ENCODE results near the gene ZNF423.

Gene ZNF423

DNA sequence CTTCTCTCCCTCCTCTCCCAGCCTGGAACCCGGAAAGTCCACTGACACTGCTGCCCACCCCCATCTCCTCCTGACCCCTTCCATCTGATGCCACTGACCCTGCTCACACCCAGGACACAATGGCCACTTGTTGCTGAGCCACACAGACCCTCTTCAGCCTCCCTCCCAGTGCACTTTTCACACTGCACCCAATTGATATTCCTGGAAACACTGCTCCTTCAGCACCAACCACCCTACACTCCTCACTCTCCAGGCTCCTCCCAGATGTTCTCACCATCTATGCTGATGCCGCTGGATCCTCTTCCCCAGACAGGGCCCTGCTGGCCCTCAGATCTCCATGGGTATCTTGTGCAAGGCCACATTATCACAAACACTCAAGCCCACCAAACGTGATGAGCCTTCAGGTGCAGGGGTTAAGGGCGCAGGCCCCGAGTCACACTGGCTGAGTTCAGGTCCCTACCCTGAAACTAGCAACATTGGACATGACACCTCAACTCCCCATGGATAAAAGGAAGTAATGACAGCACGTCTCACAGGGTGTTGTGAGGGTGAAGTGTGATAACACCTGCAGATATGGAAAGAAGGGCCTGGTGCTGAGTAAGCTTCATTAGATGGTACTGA, 238.1 kb downstream of the ZNF423 start:
- FAIRE-seq, result no peak

DNA sequence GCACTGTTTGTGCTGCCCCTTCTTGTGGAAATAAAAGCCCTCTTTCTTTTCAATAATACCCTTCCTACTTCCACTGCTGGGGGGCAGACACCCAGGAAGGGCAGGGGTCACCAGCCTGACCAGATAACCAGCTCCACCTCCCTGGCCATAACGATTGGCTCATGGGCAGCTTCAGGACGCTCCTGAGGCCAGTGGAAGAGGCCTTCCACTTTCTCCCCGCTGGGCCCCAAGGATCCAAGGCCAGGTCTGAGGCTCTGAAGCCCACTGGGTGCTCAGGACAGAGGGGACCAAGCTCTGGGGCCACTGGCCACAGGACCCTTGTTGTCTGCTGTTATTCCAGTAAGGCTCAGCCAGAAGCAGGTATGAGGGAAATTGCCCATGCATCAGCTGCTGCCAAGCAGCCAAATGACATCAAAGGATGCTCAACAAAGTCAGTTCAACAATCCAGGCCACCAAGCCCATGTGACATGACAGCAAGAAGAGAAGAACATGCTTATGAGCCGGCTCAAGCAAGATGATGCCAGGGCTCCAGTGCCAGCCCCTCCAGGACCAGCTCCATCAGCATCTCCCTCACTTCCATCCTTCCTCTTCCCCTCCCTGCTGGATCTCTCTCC, 238.8 kb downstream of the ZNF423 start:
- no peak for FAIRE-seq

DNA sequence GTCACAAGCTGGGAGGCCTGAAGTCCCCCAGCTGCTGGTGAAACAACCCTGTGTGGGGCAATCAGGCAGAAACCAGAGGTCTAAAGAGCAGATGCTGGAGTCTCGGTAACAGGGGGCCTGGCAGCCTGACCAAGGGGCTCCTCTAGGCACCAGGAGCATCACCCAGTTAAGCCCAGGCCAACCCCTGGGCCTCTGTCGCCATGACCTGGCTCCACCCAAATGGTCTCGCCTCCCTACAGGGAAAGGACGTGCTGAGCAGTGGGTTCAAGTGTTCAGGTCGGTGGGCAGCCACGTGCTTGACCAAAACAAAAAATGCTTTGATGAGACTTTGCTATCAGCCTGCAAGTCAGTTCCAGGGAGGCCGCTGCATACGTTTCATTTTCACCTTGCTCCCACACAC, 240.3 kb downstream of the ZNF423 start:
- FAIRE-seq, result no peak

- no peak for FAIRE-seq
Observed at GRCh38 chr16:49610983-49611382, 244.9 kb downstream of the ZNF423 start.

DNA sequence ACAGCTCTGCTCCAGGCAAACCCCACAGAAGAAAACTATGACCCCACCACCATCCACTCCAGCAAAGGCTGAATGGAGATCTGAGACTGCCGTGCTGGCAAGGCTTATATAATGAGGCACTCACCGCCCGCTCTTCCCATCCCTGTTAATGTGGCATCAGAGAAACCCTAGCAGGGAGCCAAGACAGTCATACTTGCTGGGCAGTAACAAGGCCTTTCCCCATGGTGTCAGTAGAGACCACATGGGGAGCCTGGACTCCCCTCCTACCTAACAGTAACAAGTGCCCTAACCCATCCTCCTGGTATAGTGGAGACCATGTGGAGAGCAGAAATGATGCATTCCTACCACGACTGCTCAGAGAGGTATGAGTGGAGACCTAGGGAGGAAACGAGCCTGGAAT, 247.1 kb downstream of the ZNF423 start:
- FAIRE-seq, result no peak

DNA sequence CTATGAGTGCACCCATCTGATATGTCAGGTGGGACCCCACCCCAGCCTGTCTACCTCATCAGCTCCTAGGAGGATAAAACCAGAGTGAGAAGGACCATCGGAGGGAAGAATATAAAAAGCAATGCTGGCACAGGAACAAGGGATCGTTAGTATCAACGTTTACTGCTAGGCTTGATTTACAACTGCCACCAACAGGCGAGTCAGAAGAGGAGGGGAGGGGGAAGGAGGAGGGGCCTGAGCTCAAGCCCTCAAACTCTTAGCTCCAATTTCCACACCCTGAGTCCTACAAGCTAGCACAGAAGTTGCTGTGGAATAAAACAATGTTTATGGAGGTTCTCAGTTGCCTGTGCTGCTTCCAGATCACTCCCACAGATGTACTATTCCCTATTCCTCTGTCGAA, 247.8 kb downstream of the ZNF423 start:
- no peak for FAIRE-seq

DNA sequence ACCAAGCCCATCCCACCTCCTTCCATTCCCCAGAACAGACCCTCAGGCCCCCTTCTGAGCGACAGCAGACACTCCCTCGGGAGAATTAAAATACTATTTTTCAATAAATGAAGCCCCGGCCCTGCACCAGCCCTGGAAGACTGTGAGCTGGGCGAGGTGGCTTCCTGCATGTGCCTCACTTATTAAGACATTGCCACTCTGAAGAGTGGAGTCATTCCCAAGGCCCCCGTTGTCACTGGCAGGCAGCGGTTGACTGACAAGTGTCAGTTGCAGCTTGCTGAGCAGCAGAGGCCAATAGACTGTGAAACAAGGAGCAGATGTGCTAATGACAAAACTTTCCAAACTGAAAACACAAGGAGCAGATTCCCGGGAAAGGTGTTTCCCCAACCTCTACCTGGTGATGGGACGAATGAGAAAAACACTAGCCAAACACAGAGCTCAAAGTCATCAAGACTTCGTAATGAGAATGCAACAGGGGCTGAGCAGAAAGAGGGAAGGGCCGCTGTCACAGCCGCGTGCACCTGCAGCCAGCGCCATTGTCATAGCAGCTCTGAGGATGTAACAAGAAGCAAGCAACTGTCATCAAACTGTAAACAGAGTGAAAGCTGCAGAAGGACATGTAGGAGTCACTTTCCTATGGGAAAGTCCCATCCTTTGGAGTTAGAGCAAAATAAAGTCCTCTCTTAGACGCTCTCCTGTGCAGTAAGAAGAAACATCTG, 250.2 kb downstream of the ZNF423 start:
- no peak for FAIRE-seq

- FAIRE-seq, result no peak
Observed at GRCh38 chr16:49604602-49605001, 251.3 kb downstream of the ZNF423 start.

DNA sequence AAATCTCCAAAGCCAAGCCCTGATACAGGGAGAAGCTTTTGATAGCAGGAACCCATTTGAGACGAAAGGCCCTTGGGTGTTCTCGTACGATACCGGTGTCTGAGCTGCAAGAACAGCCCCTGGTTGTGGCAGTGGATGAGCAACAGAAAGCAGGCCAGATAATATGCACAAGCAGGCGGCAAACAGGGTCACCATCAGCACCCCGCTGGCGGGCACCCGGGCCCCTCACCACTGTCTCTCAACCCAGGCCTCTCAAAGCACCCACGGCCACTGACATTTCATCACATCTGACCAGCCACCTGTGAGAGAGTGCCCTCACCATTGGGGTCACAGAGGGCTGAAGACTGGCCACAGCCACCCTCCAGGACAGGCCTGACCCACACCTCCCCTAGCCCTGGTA, 252.0 kb downstream of the ZNF423 start:
- no peak for FAIRE-seq

DNA sequence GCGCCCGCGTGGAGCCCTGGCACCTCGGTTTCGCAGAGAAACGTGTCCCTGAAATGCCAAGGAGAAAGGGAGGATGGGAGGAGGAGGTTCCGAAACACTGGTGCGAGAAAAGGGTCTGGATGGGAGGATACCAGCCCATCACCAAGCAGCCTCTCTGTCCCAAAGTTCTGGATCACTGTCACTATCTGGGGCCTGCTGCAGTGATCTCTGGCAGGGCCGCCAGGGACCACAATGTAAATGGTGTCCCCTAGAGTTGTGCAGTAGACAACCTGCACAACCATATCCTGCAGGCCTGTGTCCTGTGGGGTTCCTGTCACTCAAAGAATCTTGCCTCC, 253.0 kb downstream of the ZNF423 start:
- FAIRE-seq, result no peak

DNA sequence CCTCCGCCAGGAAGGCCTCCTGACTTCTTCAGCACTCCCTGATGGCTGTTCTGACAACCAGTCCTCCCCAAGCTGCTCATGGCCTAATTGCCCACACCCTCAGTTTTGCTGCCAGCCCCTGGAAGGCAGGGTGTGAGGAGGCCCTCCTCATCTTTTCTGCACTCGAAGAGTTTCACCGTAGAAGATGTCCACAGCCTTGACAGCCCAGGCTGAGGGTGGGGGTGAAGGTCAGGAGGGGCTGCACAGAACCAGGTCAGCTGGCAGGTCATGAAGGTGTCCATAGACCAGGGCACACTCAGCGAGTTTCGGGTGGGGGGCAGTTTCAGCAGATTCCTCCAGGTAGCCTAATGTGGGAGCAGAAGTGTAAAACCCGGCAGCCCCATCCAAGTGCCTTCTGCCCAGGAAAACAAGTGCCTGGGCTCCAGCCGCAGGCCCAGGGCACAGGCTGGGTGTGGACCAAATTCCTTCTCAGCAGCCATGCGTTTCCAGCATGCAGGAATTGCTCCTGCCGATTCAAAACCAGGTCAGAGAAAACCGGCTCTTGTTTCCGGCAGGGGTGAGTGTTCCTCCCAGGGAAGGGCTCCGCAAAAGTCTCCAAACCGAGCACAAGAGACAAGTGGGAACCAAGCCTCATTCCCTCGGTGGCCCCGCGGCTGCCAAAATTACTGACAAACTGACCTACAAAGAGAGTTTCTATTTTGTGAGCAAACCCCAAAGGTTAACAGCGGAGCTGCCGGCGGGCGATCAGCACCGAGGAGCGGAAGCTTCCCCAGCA, 253.5 kb downstream of the ZNF423 start:
- no peak for FAIRE-seq

- no peak for FAIRE-seq
Observed at GRCh38 chr16:49601576-49601975, 254.3 kb downstream of the ZNF423 start.

DNA sequence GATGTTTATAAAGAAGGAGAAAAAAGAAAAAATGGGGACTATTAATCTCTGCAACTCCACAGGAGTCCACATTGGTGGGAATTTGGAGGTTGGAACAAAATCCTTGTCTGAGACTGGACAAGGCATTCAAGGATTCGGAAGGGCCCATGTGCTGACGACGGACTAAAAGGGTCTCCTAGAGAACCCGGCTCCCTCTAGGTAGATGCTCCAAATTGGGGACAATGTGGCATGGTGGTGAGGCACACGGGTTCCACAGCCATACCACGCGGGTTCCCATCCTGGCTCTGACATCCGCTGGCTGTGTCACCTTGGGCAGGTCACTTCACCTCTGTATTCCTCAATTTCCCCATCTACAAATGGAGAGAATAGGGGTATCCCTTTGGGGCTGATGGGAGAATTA, 254.9 kb downstream of the ZNF423 start:
- FAIRE-seq, result no peak

- FAIRE-seq, result no peak
Observed at GRCh38 chr16:49600536-49600935, 255.4 kb downstream of the ZNF423 start.

DNA sequence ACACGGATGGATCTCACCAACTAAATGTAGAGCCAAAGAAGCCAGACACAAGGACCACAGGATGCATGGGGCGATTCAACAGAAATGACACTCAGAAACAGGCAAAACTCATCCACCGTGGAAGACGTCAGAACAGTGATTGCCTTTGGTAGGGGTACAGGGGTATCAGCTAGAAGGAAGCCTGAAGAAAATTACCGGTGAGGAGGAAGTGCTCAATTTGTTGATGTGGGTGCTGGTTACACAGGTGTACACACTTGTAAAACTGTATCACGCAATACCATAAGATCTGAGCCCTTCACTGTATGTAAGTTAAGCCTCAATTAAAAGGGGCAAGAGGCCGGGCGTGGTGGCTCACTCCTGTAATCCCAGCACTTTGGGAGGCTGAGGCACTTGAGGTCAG, 256.2 kb downstream of the ZNF423 start:
- no peak for FAIRE-seq

- FAIRE-seq, result no peak
Observed at GRCh38 chr16:49599281-49599680, 256.6 kb downstream of the ZNF423 start.

GRCh38 chr16:49598383-49599170, 257.3 kb downstream of the ZNF423 start:
- no peak for FAIRE-seq

- FAIRE-seq, result no peak
Observed at GRCh38 chr16:49597796-49598195, 258.1 kb downstream of the ZNF423 start.

GRCh38 chr16:49596648-49597291, 259.1 kb downstream of the ZNF423 start:
- FAIRE-seq, result no peak

DNA sequence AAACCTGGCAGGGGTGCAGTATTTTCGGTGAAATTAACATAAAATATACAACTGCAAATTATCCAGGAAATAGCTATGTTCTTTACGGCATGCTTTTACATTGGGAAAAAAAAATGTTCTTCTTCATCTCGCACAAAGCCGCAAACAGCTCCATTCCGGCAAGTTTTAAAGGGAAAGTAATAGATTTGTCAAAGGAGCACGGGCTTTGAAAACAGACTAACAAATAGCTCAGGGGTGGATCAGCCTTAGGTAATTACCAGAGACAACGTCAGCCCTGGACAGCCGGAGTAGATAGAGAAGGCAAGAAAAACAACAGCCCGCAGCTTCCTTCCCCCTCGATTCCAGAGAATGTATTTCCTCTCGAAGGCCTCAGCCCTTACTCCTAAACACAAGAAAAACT, 259.8 kb downstream of the ZNF423 start:
- FAIRE-seq, result no peak

DNA sequence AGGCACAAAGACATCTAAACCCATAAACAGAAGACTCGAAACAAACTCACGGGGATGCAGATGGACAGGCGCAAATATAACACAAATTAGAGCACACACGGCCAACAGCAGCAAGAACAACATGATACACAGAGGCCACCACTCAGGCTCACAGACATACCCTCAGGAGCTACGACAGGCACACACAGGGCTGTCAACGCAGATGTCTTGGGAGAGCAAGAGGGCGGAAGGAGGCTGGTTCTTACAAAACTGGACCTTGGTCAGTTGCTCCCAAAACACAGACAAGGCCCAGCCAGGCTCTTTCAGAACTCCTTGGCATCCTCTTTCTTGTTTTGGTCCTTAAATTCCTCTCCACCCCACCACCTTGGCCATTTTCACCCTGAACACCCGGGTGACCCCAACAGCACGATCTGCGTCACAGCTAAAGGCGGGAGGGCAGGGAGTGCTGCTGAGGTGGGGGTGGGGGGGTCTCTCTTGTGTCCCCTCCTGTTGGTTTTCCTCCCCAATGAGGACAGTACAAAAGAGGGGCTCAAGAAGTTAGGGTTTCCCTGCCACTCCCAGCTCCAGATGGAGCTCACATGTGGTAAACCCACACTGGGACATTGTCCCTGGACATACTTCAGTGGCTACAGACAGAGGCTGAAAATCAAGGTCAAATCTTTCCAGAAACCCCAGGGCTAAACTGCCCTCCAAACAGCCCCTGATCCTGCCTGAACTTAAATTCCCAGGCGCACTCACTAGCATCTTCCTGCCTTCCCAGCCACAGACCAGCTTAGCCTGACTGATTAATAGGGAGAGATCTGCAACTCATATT, 261.0 kb downstream of the ZNF423 start:
- no peak for FAIRE-seq

DNA sequence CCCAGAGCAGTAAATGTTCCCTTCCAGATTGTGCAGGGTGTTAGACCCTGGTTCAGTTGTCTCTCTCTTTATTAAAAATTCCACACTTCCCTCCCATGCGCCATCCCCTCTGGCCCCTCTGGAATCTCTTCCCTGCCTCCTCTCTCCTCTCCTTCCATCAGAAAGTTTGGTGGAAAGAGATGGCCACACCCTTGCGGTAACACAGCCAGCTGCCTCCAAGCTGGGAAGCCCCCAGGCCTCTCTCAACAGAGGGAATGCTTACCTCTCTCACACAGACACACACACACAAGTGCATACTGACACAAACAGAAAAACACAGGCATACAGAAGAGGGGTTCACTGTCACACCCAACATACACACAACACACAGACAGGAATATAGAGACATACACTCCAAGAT, 261.8 kb downstream of the ZNF423 start:
- no peak for FAIRE-seq
